Measurements from ENCODE around the gene TMEM191B. TPM values are rescaled to one million over a fixed set of nuclear protein-coding genes. Genes with fewer than 3 reads are reported as not detected.
"Not testable (repeated sequence)": the region's sequence is repeated elsewhere in the genome, so short reads cannot be mapped to it uniquely, and the experiment has no call there.

The TMEM191B gene
- total RNA-seq, 2 donors from 2014 or later: 0.91 TPM; not detected in 1

- ATAC-seq: peak; percentile 45 to 60
- intact Hi-C loops (cut with DNase I): not testable (repeated sequence)
These were observed 25.4 kb downstream of the TMEM191B start for GRCh38 chr22:18552839-18553597.

GRCh38 chr22:18554280-18555256 is 27.0 kb downstream of the TMEM191B start:
- ATAC-seq: peak; percentile 38 to 68
- DNase-seq; intact Hi-C loops (cut with DNase I): not testable (repeated sequence)

More at GRCh38 chr22:18552839-18553597, 25.4 kb downstream of the TMEM191B start:
- DNase-seq: not testable (repeated sequence)

- ATAC-seq: peak; percentile 92 to 95
- intact Hi-C loops (cut with DNase I); DNase-seq: not testable (repeated sequence)
These were observed 30.9 kb downstream of the TMEM191B start for GRCh38 chr22:18558516-18558915.

GRCh38 chr22:18558939-18559338 is 31.3 kb downstream of the TMEM191B start:
- DNase-seq; intact Hi-C loops (cut with DNase I): not testable (repeated sequence)
- peak in 1 of 2 donors; percentile 20 for ATAC-seq

- intact Hi-C loops (cut with DNase I): not testable (repeated sequence)
These were observed 32.7 kb downstream of the TMEM191B start for GRCh38 chr22:18560099-18560974.

GRCh38 chr22:18570509-18571246 is 43.1 kb downstream of the TMEM191B start:
- ATAC-seq: peak; percentile 24 to 49
- intact Hi-C loops (cut with DNase I); DNase-seq: not testable (repeated sequence)

More at GRCh38 chr22:18560099-18560974, 32.7 kb downstream of the TMEM191B start:
- DNase-seq, ATAC-seq: not testable (repeated sequence)

GRCh38 chr22:18573483-18574164 is 46.0 kb downstream of the TMEM191B start:
- not testable (repeated sequence) for DNase-seq, ATAC-seq

GRCh38 chr22:18574555-18574954 is 47.0 kb downstream of the TMEM191B start:
- peak; percentile 8 to 62 for ATAC-seq
- DNase-seq; intact Hi-C loops (cut with DNase I): not testable (repeated sequence)

More at GRCh38 chr22:18573483-18574164, 46.0 kb downstream of the TMEM191B start:
- intact Hi-C loops (cut with DNase I): not testable (repeated sequence)

- intact Hi-C loops (cut with DNase I); DNase-seq; ATAC-seq: not testable (repeated sequence)
These were observed 48.1 kb downstream of the TMEM191B start for GRCh38 chr22:18575686-18576085.

- intact Hi-C loops (cut with DNase I); DNase-seq: not testable (repeated sequence)
- peak; percentile 21 to 44 for ATAC-seq
These were observed 49.7 kb downstream of the TMEM191B start for GRCh38 chr22:18577090-18577818.

- intact Hi-C loops (cut with DNase I); DNase-seq: not testable (repeated sequence)
- peak; percentile 92 to 97 for ATAC-seq
These were observed 50.2 kb downstream of the TMEM191B start for GRCh38 chr22:18577847-18578246.

Other genes with a start within 250 kb of the TMEM191B start
- gene GGTLC3, start 9.6 kb upstream of the TMEM191B start, total RNA-seq: not detected
- under 1 TPM; 0.08 to 0.38 TPM for gene RIMBP3, start 84.1 kb downstream of the TMEM191B start, total RNA-seq

All from left cardiac atrium (tissue), 4 donors.